MM.1S (cell line): Measurements from ENCODE around the gene NPPB.

Source experiments
- DNase-seq: peaks from one replicate; pipeline ENCODE4 v3.0.0-alpha.2; 2015
- H2AFZ ChIP-seq: fragments of 300-600 bp; sonication (generic); 2 replicates; pipeline ENCODE4 v1.6.0; 2016; ENCODE audit warnings: antibody characterized with exemption, low read length
- H3F3A ChIP-seq: fragments of 300-600 bp; sonication (generic); 2 replicates; pipeline ENCODE4 v1.6.1; 2016; ENCODE audit warnings: mild to moderate bottlenecking, antibody characterized with exemption, low read length, moderate library complexity, mixed read lengths; ENCODE audit not compliant: insufficient read depth
- H3K27ac ChIP-seq: fragments of 300-600 bp; sonication (generic); 2 replicates; pipeline ENCODE4 v1.5.1; 2016; ENCODE audit warnings: mild to moderate bottlenecking, low read length
- H3K27me3 ChIP-seq: fragments of 300-600 bp; sonication (generic); replicated peaks from 2 replicates; pipeline ENCODE4 v1.6.0; 2016; ENCODE audit warnings: low read length; ENCODE audit not compliant: insufficient read depth
- H3K36me3 ChIP-seq: fragments of 300-600 bp; sonication (generic); replicated peaks from 2 replicates; pipeline ENCODE4 v1.6.1; 2016; ENCODE audit warnings: mild to moderate bottlenecking, low read length, mixed read lengths; ENCODE audit not compliant: insufficient read depth
- H3K4me1 ChIP-seq: fragments of 300-600 bp; sonication (generic); 2 replicates; pipeline ENCODE4 v1.6.1; 2016; ENCODE audit warnings: low read length, mixed read lengths
- H3K4me2 ChIP-seq: fragments of 300-600 bp; sonication (generic); 2 replicates; pipeline ENCODE4 v1.6.0; 2016; ENCODE audit warnings: low read depth, low read length
- H3K4me3 ChIP-seq: fragments of 300-600 bp; sonication (generic); 2 replicates; pipeline ENCODE4 v1.5.1; 2016; ENCODE audit warnings: low read length, mixed read lengths
- H3K79me2 ChIP-seq: fragments of 300-600 bp; sonication (generic); 2 replicates; pipeline ENCODE4 v1.6.1; 2016; ENCODE audit warnings: mixed run types, low read length, mixed read lengths
- H3K9ac ChIP-seq: fragments of 300-600 bp; sonication (generic); 2 replicates; pipeline ENCODE4 v1.6.1; 2016; ENCODE audit warnings: low read length, mixed read lengths
- H3K9me2 ChIP-seq: fragments of 300-600 bp; sonication (generic); replicated peaks from 2 replicates; pipeline ENCODE4 v1.6.1; 2016; ENCODE audit warnings: mild to moderate bottlenecking, low read length, mixed read lengths; ENCODE audit not compliant: insufficient read depth
- H3K9me3 ChIP-seq: fragments of 300-600 bp; sonication (generic); replicated peaks from 2 replicates; pipeline ENCODE4 v1.6.1; 2016; ENCODE audit warnings: mild to moderate bottlenecking, low read length, mixed read lengths; ENCODE audit not compliant: insufficient read depth
- H4K20me1 ChIP-seq: fragments of 300-600 bp; sonication (generic); 2 replicates; pipeline ENCODE4 v1.6.1; 2016; ENCODE audit warnings: mild to moderate bottlenecking, low read length, moderate library complexity, mixed read lengths; ENCODE audit not compliant: insufficient read depth
- EZH2 ChIP-seq: fragments of 300-600 bp; sonication (generic); optimal IDR thresholded peaks from 2 replicates; pipeline ENCODE3; 2017; ENCODE audit warnings: low read depth, mild to moderate bottlenecking, antibody characterized with exemption, low read length, mixed read lengths
- EZH2phosphoT487 ChIP-seq: fragments of 300-600 bp; sonication (generic); IDR thresholded peaks from 2 replicates; pipeline ENCODE4 v1.6.1; 2018; ENCODE audit warnings: antibody characterized with exemption, low read length
- TF ChIP-seq, protein P1 (sequence below): fragments of 300-600 bp; sonication (generic); IDR thresholded peaks from 2 replicates; pipeline ENCODE4 v1.5.1; 2016; ENCODE audit warnings: antibody characterized with exemption, low read length, mixed read lengths

NPPB gene

DNA sequence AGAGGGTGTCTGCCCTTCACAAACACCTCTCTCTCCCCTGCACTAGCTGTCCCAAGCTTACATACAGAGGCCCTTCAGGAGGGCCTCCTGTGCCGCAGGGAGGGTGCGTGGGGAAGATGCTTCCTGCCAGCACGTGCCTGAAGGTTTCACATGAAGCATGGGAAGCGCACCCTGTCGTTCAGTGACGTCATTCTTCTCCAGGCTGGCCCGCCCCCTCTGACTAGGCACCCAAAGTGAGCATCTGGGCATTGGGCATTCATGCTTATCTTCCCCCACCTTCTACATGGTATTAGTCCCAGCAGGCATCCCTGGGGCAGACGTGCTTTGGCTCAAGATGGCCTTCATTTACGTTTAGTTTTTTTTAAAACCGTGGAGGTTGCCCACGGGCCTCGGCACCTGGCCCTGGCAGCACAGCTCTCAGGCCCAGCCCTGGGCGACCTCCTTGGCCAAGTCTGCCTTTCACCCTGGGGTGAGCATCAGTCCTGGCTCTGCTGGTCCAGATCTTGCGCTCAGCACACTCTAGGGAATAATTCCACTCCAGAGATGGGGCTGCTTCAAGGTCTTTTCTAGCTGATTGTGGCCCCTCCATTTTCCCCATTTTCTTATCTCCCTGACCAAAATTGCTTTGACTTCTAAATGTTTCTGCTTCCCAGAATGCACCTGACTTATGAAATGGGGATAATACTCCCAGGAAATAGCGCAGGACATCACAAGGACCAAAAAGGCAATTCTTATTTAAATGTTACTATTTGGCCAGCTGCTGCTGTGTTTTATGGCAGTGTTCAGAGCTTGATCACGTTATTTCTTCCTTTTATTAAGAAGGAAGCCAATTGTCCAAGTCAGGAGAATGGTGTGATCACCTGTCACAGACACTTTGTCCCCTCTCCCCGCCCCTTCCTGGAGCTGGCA, 17.2 kb downstream of the NPPB start:
- no peak overlapping the region for H3K27ac ChIP-seq
- no peaks in the 10 kb centered on the region; the same call in 1 of the 2 replicates for H3K36me3 ChIP-seq
- H3K4me3 ChIP-seq: no peak overlapping the region
- H3K27me3 ChIP-seq: no peaks in the 10 kb centered on the region
- no peaks in the 10 kb centered on the region for H3K4me1 ChIP-seq
- no peak for TF ChIP-seq EZH2phosphoT487
- no peak for TF ChIP-seq EZH2
- TF ChIP-seq, protein P1, sequence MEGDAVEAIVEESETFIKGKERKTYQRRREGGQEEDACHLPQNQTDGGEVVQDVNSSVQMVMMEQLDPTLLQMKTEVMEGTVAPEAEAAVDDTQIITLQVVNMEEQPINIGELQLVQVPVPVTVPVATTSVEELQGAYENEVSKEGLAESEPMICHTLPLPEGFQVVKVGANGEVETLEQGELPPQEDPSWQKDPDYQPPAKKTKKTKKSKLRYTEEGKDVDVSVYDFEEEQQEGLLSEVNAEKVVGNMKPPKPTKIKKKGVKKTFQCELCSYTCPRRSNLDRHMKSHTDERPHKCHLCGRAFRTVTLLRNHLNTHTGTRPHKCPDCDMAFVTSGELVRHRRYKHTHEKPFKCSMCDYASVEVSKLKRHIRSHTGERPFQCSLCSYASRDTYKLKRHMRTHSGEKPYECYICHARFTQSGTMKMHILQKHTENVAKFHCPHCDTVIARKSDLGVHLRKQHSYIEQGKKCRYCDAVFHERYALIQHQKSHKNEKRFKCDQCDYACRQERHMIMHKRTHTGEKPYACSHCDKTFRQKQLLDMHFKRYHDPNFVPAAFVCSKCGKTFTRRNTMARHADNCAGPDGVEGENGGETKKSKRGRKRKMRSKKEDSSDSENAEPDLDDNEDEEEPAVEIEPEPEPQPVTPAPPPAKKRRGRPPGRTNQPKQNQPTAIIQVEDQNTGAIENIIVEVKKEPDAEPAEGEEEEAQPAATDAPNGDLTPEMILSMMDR: no peak
- no peak for DNase-seq
- no peaks in the 10 kb centered on the region for H3F3A ChIP-seq
- H3K9me2 ChIP-seq: no peaks in the 10 kb centered on the region
- H4K20me1 ChIP-seq: no peaks in the 10 kb centered on the region
- no peak overlapping the region for H3K4me2 ChIP-seq
- H3K9ac ChIP-seq: no peak overlapping the region
- no peak overlapping the region for H2AFZ ChIP-seq
- no peaks in the 10 kb centered on the region for H3K9me3 ChIP-seq
- H3K79me2 ChIP-seq: no peaks in the 10 kb centered on the region

DNA sequence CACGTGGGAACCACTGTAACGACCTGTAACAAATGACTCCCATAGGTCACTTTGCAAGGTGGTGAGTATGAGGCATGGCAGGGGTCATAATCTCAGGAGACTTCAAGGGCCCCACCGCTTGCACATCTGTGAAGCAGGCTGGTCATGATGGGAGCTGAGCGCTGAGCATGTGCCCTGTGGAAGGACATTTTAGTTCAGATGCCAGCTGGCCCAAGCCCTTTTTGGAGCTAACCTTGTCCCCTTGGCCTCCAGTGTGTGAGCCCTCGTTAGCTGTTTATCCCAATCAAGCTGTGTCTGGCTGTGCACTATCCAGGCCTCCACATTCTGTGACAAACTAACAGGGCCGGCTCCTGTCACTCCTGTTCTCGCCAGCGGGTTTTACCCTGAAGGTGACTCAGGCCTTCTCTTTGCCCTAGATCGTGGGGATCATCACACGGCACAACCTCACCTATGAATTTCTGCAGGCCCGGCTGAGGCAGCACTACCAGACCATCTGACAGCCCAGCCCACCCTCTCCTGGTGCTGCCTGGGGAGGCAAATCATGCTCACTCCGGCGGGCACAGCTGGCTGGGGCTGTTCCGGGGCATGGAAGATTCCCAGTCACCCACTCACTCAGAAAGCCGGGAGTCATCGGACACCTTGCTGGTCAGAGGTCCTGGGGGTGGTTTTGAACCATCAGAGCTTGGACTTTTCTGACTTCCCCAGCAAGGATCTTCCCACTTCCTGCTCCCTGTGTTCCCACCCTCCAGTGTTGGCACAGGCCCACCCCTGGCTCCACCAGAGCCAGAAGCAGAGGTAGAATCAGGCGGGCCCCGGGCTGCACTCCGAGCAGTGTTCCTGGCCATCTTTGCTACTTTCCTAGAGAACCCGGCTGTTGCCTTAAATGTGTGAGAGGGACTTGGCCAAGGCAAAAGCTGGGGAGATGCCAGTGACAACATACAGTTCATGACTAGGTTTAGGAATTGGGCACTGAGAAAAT, 18.7 kb downstream of the NPPB start:
- H3K9me2 ChIP-seq: no peaks in the 10 kb centered on the region
- no peak for DNase-seq
- H3F3A ChIP-seq: no peaks in the 10 kb centered on the region
- H2AFZ ChIP-seq: no peak overlapping the region
- TF ChIP-seq EZH2phosphoT487 (no peak), EZH2 (no peak)
- TF ChIP-seq, protein P1: no peak
- no peak overlapping the region for H3K4me3 ChIP-seq
- H3K4me2 ChIP-seq: no peak overlapping the region
- H3K9ac ChIP-seq: no peak overlapping the region
- no peaks in the 10 kb centered on the region for H3K9me3 ChIP-seq
- H3K4me1 ChIP-seq: no peaks in the 10 kb centered on the region
- H3K36me3 ChIP-seq: no peaks in the 10 kb centered on the region; the same call in 1 of the 2 replicates
- H4K20me1 ChIP-seq: no peaks in the 10 kb centered on the region
- H3K27ac ChIP-seq: no peak overlapping the region
- H3K79me2 ChIP-seq: no peaks in the 10 kb centered on the region
- no peaks in the 10 kb centered on the region for H3K27me3 ChIP-seq

DNA sequence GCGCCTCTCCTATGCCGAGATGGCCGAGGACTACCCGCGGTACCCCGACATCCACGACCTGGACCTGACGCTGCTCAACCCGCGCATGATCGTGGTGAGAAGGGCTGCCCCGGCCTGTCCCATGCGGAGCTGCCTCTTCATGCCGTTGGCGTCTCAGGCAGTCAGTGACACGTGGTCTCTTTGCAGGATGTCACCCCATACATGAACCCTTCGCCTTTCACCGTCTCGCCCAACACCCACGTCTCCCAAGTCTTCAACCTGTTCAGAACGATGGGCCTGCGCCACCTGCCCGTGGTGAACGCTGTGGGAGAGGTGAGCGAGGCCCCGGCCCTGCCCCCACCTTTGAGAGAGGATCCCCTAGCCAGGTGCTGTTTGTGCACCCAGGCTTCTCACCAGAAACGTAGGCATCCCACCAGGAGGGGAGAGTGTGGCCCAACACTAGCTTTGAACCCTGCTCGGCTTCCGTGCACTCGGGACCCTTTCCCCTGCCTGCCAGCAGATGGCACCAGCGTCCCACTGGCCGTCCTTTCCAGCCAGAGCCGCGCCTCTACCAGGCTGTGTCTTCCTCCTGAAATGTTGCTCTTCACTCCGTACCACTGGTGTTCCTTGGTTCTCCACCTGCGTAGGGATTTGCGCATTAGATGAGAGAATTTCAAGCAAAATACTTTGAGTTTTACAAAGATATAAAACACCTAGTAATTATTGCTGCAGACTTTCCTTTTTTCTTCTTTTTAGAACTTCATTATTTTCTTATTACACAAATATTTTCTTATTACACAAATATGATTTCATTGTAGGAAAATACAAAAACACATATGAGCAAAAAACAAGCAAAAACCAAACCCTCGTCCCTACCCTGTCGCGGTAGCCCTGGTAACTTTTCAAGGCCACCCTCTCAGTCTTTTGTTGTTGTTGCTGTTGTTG, 20.1 kb downstream of the NPPB start:
- no peaks in the 10 kb centered on the region; the same call in 1 of the 2 replicates for H3K36me3 ChIP-seq
- DNase-seq: peak; percentile 53

More for the DNA sequence above, 20.1 kb downstream of the NPPB start:
- no peaks in the 10 kb centered on the region for H3F3A ChIP-seq
- H2AFZ ChIP-seq: no peak overlapping the region
- H3K4me1 ChIP-seq: no peaks in the 10 kb centered on the region
- H3K27me3 ChIP-seq: no peaks in the 10 kb centered on the region
- no peak overlapping the region for H3K4me2 ChIP-seq
- H3K9ac ChIP-seq: no peak overlapping the region
- H4K20me1 ChIP-seq: no peaks in the 10 kb centered on the region
- H3K79me2 ChIP-seq: no peaks in the 10 kb centered on the region
- H3K9me2 ChIP-seq: no peaks in the 10 kb centered on the region
- no peak for TF ChIP-seq EZH2phosphoT487
- no peak for TF ChIP-seq EZH2
- TF ChIP-seq, protein P1: peak; percentile 98
- H3K4me3 ChIP-seq: no peak overlapping the region
- no peaks in the 10 kb centered on the region for H3K9me3 ChIP-seq
- no peak overlapping the region for H3K27ac ChIP-seq
